OCI-LY1 (cell line): ENCODE measurements around the gene SOBP.

ENCODE experiments used
- EZH2 ChIP-seq: fragments of 200-600 bp; sonication (generic), shearing (Covaris generic); IDR thresholded peaks from 2 replicates; pipeline ENCODE4 v1.8.0; 2017; ENCODE audit warnings: borderline replicate concordance, mixed run types, mild to moderate bottlenecking, antibody characterized with exemption, low read length, moderate library complexity, mixed read lengths
- TF ChIP-seq, protein P1 (sequence below): fragments of 200-600 bp; sonication (generic), shearing (Covaris generic); IDR thresholded peaks from 2 replicates; pipeline ENCODE4 v1.5.1; 2017; ENCODE audit warnings: mild to moderate bottlenecking, antibody characterized with exemption, low read length, moderate library complexity, mixed read lengths

DNA sequence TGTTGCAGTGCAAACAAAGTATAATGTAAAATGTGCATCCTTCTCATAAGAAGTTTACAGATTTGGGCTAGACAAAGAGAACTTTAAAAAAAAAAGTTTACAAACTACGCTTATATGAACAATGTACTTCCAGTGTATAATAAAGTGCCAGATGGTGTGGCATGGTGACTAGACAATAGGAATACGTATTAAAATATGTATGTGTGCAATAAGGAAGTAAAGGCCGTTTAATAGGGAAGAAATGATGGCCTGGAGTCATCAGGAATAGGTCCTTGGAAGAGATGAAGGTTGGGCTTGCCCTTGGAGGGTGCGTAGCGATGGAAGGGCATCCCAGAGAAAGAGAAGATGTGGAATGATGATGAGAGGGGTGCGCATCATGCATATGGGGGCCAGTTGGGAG is 108.2 kb downstream of the SOBP start:
- TF ChIP-seq, protein P1, sequence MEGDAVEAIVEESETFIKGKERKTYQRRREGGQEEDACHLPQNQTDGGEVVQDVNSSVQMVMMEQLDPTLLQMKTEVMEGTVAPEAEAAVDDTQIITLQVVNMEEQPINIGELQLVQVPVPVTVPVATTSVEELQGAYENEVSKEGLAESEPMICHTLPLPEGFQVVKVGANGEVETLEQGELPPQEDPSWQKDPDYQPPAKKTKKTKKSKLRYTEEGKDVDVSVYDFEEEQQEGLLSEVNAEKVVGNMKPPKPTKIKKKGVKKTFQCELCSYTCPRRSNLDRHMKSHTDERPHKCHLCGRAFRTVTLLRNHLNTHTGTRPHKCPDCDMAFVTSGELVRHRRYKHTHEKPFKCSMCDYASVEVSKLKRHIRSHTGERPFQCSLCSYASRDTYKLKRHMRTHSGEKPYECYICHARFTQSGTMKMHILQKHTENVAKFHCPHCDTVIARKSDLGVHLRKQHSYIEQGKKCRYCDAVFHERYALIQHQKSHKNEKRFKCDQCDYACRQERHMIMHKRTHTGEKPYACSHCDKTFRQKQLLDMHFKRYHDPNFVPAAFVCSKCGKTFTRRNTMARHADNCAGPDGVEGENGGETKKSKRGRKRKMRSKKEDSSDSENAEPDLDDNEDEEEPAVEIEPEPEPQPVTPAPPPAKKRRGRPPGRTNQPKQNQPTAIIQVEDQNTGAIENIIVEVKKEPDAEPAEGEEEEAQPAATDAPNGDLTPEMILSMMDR: no peak
- TF ChIP-seq EZH2: no peak
